Aortic smooth muscle cell (primary cell): Measurements from ENCODE around the gene MDC1. TPM values are rescaled to one million over a fixed set of nuclear protein-coding genes. Genes with fewer than 3 reads are reported as not detected.

Experiments
- total RNA-seq: library from RNA; depleted of rRNA; stranded (reverse); fragments of >200 nt; gene quantifications from 2 replicates; pipeline ENCODE4 v1.2.3, GENCODE V29; 2014

Gene MDC1, protein sequence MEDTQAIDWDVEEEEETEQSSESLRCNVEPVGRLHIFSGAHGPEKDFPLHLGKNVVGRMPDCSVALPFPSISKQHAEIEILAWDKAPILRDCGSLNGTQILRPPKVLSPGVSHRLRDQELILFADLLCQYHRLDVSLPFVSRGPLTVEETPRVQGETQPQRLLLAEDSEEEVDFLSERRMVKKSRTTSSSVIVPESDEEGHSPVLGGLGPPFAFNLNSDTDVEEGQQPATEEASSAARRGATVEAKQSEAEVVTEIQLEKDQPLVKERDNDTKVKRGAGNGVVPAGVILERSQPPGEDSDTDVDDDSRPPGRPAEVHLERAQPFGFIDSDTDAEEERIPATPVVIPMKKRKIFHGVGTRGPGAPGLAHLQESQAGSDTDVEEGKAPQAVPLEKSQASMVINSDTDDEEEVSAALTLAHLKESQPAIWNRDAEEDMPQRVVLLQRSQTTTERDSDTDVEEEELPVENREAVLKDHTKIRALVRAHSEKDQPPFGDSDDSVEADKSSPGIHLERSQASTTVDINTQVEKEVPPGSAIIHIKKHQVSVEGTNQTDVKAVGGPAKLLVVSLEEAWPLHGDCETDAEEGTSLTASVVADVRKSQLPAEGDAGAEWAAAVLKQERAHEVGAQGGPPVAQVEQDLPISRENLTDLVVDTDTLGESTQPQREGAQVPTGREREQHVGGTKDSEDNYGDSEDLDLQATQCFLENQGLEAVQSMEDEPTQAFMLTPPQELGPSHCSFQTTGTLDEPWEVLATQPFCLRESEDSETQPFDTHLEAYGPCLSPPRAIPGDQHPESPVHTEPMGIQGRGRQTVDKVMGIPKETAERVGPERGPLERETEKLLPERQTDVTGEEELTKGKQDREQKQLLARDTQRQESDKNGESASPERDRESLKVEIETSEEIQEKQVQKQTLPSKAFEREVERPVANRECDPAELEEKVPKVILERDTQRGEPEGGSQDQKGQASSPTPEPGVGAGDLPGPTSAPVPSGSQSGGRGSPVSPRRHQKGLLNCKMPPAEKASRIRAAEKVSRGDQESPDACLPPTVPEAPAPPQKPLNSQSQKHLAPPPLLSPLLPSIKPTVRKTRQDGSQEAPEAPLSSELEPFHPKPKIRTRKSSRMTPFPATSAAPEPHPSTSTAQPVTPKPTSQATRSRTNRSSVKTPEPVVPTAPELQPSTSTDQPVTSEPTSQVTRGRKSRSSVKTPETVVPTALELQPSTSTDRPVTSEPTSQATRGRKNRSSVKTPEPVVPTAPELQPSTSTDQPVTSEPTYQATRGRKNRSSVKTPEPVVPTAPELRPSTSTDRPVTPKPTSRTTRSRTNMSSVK (N-terminal part only)
- total RNA-seq: 4.6 and 5.1 TPM in 2 replicates

DNA sequence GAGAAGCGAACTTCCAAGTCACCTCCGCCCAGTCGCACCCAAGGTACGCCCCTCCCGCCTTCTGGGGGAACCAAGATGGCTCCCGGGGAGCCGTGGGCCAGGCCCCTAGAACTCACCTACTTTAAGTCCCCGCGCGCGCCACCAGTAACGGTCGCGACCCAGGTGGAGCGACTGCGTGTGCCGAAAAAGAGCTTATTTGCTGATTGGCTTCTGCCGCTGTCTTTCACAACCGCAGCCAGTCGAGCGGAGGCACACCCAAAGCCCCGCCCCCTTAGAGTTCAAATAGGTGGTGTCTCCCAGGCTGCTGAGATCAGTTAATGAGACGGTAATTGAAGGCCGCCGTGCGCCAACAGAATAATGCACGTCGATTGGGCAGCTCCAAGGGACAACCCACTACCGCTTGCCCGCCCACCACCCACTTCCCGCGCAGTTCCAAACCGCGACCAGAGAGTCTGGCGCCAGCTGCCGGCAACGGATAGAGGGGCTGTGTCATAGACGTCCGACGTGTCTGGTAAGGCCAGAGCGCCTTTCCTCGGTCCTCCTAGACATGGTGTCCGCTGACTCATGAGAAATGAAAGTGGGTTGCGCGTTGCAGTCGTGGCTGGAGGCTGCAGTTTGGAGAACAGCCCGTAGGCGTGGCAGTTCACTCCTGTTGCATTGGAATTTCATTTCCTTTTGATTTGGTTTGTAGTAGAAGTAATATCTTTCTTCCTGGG, at the start of gene MDC1:
Gene MDC1, minus strand, starts transcription at position 153 of the 716 bp plus-strand sequence. CDS start 2,106 bp downstream, outside the sequence.

DNA sequence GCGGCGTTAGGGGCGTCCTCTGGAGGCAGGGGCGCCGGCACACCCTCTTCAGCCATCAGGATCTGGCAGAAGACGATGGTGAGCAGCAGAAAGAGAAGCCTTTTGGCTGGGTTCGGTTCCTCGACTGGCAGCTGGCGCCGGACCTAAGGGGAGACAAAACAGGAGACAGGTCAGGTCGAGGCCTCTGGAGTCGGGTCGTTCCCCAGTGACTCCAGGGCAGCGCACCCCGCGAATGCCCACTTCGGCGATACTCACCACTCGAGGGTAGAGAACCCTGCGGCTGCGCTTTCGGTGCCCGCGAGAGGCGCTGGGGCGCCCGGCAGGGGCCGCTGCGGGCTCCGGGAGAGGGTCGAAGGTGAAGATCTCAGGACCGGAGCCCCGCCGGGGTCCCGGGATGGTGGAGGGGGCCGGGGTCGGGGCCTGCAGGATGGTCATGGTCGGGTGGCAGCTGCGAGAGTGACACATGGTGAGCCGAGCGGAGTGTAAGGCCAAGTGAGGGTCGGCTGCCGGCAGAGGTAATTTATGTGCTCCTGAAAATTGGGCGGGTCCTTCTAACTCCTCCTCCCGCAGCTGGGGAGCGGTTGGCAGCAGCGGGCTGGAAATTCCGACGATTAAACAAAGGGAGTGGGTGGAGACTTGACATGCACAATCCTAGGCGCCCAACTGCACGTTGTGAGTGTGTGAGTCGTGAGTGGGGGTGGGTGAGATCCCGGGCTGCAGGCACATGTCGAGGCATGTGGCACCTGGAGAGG, 27.1 kb upstream of the MDC1 start, which contains the start of gene IER3:
Gene IER3, minus strand, starts transcription at position 494 of the 752 bp plus-strand sequence. Its CDS starts 29 bp downstream, at position 465.

DNA sequence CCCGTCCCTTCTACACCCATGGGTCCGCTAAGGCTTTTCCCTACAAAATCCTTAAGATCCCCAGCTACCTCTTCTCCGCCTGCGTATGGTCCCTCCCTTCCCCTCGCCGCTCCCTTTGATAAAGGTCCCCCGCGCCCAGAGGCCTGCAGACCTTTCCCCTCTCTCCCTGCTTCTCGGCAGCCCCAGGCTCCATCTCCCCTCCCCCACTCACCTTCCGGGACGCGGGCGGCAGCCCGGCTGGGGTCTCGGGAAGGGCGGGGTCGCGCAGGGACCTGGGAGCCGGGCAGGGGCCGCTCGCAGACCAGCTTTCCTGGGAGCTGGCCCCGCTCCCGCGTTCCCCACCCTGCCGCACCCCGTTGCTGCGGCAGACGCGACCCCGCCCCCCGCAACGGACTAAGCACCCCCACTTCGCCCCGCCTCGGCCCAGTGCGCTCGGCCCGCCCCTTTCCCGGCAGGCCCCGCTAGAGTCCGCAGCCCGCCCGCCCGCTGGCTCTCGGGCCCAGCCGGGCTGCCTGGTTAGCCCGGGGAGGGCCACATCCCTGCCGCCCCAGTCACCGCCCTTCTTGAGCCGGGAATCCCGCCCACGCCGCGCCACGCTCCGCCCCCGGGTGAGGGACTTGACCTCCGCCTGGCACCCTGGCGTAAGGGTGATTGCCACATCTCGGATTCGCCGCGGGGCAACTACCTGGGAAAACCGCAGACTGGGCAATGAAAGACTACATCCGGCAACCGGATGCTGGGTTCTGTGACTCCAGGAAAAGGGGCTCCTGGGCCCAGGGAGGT, 25.4 kb upstream of the MDC1 start, which contains the start of gene FLOT1:
Gene FLOT1, minus strand, starts transcription at position 372 of the 783 bp plus-strand sequence. CDS start 498 bp downstream, outside the sequence.

DNA sequence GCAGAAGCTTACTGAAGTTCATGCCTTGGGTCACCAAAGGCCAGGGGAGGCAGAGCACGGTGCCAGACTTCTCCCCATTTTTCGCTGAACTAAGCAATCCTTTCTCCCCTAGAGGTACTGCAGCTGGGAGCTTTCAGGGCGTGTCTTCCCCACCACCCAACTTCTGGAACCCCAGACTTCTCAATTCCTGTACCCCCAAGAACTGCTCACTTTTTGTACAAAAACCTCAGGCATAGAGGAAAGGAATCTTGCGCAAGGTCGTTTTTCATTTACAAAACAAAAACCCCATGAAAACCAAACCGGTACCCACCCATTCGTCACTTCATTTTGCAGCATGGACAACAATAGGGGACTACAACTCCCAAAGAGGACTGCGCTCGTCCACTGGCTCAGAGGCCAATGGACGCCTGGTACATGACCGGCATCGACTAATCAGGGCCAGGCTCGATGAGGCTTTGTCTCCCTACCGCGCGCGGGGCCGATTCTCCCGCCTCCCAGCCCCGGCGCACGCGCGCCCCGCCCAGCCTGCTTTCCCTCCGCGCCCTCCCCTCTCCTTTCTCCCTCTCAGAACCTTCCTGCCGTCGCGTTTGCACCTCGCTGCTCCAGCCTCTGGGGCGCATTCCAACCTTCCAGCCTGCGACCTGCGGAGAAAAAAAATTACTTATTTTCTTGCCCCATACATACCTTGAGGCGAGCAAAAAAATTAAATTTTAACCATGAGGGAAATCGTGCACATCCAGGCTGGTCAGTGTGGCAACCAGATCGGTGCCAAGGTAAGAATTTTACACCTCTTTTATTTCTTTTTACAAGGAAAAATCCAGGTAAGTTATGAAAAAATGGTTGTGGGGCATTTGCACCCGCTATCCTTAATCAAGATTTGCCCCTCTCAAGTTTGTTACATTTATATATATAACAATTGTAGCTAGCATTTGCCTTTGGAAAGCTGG, 3.0 kb upstream of the MDC1 start, which contains the start of gene TUBB:
Gene TUBB, plus strand, starts transcription at position 562 of the 947 bp plus-strand sequence. Its CDS starts 155 bp downstream, at position 717.

DNA sequence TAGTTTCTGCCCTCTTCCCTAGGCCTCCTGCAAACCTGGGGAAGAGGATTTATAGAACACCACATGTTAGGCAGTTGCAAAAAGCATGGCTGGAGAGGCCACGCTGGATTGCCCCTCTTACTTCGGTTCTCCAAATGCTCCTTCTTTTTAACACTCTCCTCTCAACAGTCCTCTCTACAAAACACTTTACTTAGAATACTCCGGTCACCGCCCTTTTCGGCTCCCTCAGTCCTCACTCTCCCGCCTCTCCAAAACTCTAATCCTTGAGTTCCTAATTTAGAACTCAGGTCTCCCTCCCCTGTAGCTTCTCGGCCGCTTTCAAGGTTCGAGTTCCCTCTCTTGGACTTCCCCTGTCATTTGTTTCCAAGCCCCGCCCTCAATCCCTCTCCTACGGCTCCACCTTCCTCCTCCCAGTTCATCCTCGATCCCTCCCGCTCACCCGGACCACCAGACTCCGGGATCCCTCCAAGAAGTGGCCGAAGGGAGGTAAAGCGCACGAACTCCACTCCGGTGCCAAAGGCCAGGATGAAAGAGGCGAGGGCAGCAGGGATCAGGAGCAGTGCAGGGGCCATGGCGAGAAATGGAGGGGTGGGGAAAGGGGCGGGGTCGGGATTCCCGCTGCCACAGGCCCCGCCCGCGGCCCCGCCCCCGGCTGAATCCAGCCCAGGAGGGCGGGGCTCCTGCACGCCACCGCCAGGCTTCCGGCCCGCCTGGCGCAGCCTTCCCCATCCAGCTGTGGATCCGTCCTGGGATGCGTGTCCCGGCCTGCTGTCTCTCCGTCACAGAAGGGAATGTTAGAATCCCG, 26.5 kb downstream of the MDC1 start, which contains the start of gene NRM:
Gene NRM, minus strand, starts transcription at position 582 of the 805 bp plus-strand sequence. Its CDS starts 10 bp downstream, at position 572.

DNA sequence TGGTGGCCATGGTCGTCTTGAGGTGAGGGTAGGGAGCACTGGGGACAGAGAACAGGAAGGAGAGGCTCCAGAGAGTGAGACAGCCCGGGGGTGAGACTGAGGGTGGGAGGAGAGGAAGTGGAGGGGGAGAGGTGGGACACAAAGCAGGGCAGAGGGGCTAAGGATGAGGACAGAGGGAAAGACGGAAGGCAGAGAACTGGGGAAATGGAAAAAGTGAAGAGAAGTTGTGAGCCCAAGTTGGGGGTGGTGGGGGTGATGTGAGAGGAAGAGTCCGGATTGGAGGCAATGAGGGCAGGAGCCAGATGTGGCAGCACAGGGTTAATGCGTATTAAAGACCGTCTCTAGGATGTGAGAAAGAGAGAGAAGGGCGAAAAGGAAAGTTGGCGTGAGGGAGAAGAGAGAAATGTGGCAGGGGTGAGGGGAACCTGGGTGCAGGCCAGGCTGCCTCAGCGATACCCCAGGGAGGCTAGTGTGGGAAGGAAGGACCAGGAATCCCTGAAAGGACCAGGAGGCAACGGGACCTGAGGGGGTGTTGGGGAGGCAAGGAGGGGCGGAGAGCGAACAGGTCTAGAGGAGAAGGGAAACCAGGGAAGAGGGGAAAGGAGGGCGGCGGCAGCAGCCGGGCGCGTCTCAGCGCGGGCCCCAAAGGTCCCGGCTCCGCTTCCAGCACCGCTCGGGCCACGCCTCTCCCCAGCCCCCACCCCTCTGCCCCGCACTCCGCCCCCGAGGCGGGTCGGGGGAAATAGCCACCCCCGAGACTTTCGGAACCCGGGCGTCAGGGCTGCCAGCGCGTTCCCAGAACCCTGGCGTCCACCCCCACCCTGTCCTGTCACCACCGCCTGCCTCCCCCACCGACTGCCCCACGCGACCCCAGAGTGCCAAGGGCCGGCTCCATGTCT, 30.8 kb downstream of the MDC1 start, which contains the start of gene PPP1R18:
Gene PPP1R18, minus strand, starts transcription at position 637 of the 899 bp plus-strand sequence. Its CDS starts 627 bp downstream, at position 10.

DNA sequence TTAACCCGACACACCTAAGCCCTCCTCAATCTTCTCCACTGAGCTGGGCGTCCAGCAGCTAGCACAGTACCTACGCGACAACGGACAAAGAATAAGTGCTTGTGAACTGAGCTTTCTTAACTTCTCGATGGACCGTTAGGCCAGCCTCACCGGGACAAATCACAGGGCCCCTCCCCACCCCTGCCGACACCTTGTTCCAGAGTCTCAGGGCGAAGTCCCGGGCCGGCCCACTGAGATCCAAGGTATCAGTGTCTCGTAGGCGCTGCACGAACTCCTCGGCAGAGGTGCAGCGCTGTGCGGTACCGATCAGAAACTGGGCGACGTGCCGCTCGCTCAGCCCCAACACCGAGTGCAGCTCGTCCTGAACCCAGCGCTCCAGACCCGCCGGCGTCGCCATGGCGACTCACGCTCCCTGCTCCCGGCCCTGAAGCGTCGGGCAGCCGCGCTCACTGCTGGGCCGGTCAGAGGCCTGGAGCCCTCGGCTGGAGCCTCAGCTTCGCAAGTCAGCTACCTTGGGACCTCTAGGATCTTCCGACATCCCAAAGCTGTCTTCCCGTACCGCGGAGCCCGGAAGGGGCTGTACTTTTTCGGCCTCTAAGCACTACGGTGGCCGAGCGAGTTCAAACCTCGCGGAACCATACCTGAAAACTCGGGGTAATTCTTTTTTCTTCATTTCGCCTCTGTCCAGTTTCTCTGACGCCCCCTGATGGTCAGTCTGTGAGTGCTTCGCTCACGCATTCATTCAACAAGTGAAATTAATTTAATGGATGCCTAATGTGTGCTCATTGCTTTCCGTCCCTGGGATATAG, 44.4 kb downstream of the MDC1 start, which contains the start of gene DHX16:
Gene DHX16, minus strand, starts transcription at position 562 of the 809 bp plus-strand sequence. Its CDS starts 165 bp downstream, at position 397.

Other genes with a start within 250 kb of the MDC1 start
- 199 and 242 TPM in 2 replicates for gene HLA-E, start 227.8 kb downstream of the MDC1 start, total RNA-seq
- 57.0 and 60.9 TPM in 2 replicates for gene GNL1, start 160.8 kb downstream of the MDC1 start, total RNA-seq
- 4.5 and 4.7 TPM in 2 replicates for gene PRR3, start 160.0 kb downstream of the MDC1 start, total RNA-seq
- gene ABCF1, start 145.8 kb downstream of the MDC1 start, total RNA-seq: 34.1 and 49.5 TPM in 2 replicates
- gene PPP1R10, start 100.0 kb downstream of the MDC1 start, total RNA-seq: 11.1 and 12.6 TPM in 2 replicates
- gene MRPS18B, start 99.4 kb downstream of the MDC1 start, total RNA-seq: 39.6 and 44.9 TPM in 2 replicates
- gene ATAT1, start 90.4 kb downstream of the MDC1 start, total RNA-seq: 2.4 and 3.2 TPM in 2 replicates
- 1.7 TPM in 2 replicates for gene C6orf136, start 70.1 kb downstream of the MDC1 start, total RNA-seq
- 33.3 and 46.6 TPM in 2 replicates for gene DHX16, start 44.3 kb downstream of the MDC1 start, total RNA-seq
- gene PPP1R18, start 30.6 kb downstream of the MDC1 start, total RNA-seq: 68.2 and 79.1 TPM in 2 replicates
- gene NRM, start 26.3 kb downstream of the MDC1 start, total RNA-seq: 2.2 and 3.1 TPM in 2 replicates
- 421 and 431 TPM in 2 replicates for gene TUBB, start 3.1 kb upstream of the MDC1 start, total RNA-seq
- 138 and 150 TPM in 2 replicates for gene FLOT1, start 25.4 kb upstream of the MDC1 start, total RNA-seq
- gene IER3, start 27.3 kb upstream of the MDC1 start, total RNA-seq: 14.3 and 32.0 TPM in 2 replicates
- gene DDR1, start 167.2 kb upstream of the MDC1 start, total RNA-seq: 15.2 and 17.1 TPM in 2 replicates
- gene GTF2H4, start 190.9 kb upstream of the MDC1 start, total RNA-seq: 5.9 and 8.0 TPM in 2 replicates
- gene VARS2, start 197.0 kb upstream of the MDC1 start, total RNA-seq: 12.4 and 16.8 TPM in 2 replicates
- not detected in 2 replicates for gene SFTA2, start 214.9 kb upstream of the MDC1 start, total RNA-seq
- gene MUCL3, start 223.7 kb upstream of the MDC1 start, total RNA-seq: not detected in 2 replicates